ENCODE measurements around the gene ELAVL1. TPM values are rescaled to one million over a fixed set of nuclear protein-coding genes. Genes with fewer than 3 reads are reported as not detected.

ELAVL1 gene
- total RNA-seq = 12.2 and 45.8 TPM in 2 replicates

DNA sequence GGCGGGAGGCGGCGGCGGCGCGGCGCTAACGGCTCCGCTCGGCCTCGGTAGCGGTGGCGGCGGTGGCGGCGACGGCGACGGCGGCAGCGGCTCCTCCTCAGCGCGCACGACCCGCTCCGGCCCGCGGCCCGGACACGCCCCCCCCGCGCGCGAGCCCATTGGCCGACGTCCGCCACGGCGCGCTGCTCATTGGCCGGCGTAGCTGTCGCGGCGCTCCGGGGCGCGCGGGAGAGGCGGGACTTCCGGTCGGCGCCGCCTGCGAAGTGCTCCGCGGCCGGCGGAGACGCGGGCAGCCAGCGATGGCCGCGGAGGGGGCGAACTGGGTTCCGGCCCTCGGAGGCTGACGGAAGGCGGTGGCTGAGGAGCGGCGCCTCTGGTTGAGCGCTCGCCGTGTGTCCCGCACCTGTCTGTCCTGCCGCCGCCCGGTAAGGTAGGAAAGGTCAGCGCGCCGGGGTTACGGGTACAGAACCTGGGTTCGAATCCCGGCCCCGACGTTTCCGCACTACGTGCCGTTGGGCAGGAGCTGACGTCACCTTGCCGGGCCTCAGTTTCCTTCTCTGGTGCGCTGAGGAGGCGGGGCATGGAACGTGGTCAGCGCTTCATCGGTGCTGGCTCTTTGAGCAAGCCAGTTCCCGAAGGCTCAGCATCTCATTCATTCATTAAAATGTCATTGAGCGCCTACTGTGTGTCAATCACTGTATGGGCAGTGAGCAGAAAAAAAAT is at the start of gene ELAVL1:
Gene ELAVL1 (minus strand): TSS at position 108 of the 723 bp plus-strand sequence. CDS start 13,826 bp downstream, outside the sequence.

DNA sequence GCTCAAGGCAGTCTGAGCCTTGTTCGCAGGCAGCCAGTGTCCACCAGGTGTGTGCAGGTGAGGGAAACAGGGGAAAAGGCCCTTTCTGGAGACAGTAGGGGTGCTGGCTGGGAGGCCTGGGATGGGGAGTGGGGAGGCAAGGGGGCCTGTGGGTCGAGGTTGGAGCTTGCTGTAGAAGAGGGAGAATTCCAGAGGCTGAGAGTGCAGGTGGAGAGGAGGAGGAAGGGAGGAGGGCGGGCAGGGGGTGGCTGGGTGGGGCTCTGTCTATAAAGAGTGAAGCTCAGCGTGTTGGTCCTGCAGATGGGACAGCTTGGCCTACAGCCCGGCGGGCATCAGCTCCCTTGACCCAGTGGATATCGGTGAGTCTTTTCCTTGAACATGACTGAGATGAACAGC is 47.0 kb upstream of the ELAVL1 start, which contains the start of gene CCL25:
Gene CCL25 (plus strand): TSS at position 297 of the 396 bp plus-strand sequence. CDS start 290 bp downstream, outside the sequence.

DNA sequence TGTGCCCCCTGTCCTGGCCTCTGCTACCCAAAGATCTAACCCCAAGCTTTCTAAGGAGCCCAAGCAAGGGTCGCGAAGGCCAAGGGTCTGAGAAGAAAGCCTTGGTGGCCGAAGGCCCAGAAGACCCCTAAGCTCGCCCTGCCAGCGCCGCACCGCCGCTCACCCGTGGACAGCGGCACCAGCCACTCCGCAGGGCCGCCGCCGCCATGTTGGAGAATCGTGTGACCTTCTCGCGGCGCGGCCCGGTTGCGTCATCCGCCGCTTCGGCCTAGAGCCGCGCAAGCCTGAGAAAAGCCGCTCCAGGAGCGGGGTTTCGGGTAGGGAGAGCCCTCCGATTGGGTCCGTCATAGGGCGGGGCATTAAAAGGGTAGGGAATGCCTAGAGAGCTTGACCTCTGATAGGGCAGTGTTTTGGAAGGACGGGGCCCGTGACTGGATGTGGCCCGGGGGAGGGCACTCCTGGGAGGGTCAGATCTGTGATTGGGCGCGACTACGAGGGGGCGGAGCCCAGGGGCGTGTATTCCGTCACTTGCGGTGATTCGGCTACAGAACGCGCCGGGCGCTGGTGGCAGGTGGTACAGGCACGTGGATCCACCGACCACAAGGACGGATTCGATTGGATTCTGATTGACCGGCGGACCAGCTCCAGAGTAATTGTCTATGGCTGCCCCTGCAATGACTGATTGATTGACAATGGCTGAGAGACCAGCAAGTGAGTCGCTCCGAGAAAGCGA is 61.8 kb downstream of the ELAVL1 start, which contains the start of gene TIMM44:
Gene TIMM44 (minus strand): TSS at position 223 of the 733 bp plus-strand sequence. CDS start 15 bp downstream, at position 208.

DNA sequence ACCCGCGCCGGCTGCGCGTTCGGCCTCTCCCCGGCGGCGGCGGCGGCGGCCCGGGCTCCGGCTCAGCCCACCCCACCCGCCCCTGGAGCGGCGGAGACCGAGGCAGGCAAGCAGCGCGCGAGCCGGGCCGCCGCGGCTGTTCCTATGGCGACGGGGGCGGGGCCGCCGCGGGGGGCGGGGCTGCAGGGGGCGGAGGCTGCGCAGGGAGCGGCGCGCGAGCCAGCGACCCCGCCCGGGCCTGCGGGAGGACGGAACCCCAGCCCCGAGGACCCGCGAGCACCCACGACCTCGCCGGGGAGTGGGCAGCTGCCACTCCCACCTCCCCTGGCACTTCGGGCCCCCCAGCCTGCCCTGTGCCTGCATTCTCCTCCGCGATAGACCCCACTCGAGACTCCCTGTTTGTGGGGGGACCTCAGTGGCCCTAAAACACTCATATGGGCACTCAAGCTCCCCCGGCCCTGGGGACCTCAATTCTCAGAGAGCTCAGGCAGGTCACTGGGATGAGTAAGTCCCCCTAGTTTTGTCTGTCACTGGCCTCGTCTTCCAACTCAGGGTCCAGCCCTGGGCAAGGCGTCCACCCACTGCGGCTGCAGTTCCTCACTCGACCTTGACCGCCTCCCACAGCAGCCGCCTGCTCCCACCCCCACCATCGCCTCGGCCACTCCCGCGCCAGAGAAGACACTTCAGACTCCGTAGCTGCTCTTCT is 79.3 kb downstream of the ELAVL1 start, which contains the start of gene CTXN1:
Gene CTXN1 (minus strand): TSS at position 115 of the 706 bp plus-strand sequence. CDS start 597 bp downstream, outside the sequence.

DNA sequence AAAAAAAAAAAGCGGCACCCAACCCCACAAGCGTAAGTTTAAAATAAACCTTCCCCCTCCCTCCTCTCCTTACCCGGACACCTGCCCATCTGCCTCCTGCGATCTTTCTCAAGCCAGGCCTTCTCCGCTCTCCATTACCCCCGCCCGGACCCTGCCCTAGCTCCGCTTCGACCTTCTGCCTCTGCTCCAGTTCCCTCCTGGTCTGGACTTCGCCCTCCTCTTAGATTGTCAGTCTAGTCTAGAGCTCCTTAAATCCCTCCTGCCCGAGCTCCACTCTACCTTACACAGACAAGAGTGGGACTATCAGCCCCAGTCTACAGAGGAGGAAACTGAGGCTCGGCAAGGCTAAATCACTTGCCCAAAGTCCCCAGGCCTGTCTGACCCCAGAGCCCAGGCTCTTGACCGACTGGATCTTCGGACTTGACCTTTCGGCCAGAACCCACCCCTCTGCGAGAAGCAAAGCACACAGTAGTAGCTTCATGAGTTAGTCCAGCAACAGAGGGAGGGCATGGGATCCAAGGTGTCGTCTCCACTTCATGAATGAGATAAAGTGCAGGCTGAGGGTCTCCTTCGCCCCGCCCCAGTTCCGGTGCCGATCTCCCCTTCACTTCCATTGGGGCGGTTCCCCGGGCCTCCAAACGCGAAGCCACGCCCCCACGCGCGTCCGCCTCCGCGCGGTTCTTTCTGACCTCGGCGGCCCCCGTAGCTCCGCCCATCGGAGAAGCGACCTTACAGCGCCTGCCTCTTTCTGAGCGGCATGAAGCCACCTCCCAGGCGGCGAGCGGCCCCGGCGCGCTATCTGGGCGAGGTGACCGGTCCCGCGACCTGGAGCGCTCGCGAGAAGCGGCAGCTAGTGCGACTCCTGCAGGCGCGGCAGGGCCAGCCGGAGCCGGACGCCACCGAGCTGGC is 85.6 kb downstream of the ELAVL1 start, which contains the start of gene SNAPC2:
Gene SNAPC2 (plus strand): TSS at position 729 of the 909 bp plus-strand sequence. CDS start 29 bp downstream, at position 758.

DNA sequence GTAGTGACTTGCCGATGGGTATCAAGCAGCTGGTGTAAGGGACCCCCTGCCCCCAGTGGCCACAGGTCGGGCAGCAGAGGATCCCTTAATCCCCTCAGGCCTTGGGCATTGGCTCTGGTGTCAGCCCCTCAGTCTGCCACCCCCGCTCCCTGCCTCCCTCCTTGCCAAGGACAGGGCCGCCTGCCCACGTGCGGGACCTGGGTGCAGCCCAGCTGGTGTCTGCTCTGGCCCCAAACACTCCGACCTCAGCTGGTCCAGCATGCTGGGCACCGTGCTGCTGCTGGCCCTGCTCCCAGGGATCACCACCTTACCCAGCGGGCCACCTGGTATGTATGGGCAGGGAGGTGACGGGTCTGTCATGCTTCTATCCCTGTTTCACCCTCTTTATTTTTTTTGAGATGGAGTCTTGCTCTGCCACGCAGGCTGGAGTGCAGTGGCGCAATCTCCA is 90.8 kb downstream of the ELAVL1 start, which contains the start of gene TGFBR3L:
Gene TGFBR3L (plus strand): TSS at position 233 of the 448 bp plus-strand sequence.

Other genes with a start within 250 kb of the ELAVL1 start
- not detected in 2 replicates for gene CLEC4M, start 242.4 kb downstream of the ELAVL1 start, total RNA-seq
- gene EVI5L, start 175.4 kb downstream of the ELAVL1 start, total RNA-seq = 17.7 and 24.3 TPM in 2 replicates
- gene PRR36, start 131.3 kb downstream of the ELAVL1 start, total RNA-seq = under 0.01 TPM in 1 of 2 replicates, not detected in the other
- gene LRRC8E, start 117.1 kb downstream of the ELAVL1 start, total RNA-seq = 10.6 and 11.8 TPM in 2 replicates
- gene MAP2K7, start 101.8 kb downstream of the ELAVL1 start, total RNA-seq = 14.2 and 18.5 TPM in 2 replicates
- 0.98 and 1.2 TPM in 2 replicates for gene TGFBR3L, start 90.8 kb downstream of the ELAVL1 start, total RNA-seq
- 14.6 and 17.7 TPM in 2 replicates for gene SNAPC2, start 85.3 kb downstream of the ELAVL1 start, total RNA-seq
- gene CTXN1, start 79.5 kb downstream of the ELAVL1 start, total RNA-seq = 0.39 and 0.43 TPM in 2 replicates
- 31.4 and 32.9 TPM in 2 replicates for gene TIMM44, start 62.0 kb downstream of the ELAVL1 start, total RNA-seq
- gene CCL25, start 47.1 kb upstream of the ELAVL1 start, total RNA-seq = not detected in 2 replicates
- not detected in 2 replicates for gene FBN3, start 144.0 kb upstream of the ELAVL1 start, total RNA-seq
- gene CERS4, start 203.7 kb upstream of the ELAVL1 start, total RNA-seq = 7.2 and 25.5 TPM in 2 replicates